Duodenal mucosa (tissue), 2 donors: ENCODE data around the gene ISG15.
"Not testable (repeated sequence)": the region's sequence is repeated elsewhere in the genome, so short reads cannot be mapped to it uniquely, and the experiment has no call there.

Experiments used
- H3K27ac ChIP-seq: one replicate; pipeline ENCODE4 v1.7.0; 2013; ENCODE audit warnings: low read depth, low read length
- H3K27me3 ChIP-seq, 2 donors: one replicate each; pipeline ENCODE4 v1.7.0; 2013; ENCODE audit warnings: low read length in 2 of 2, control low read depth in 1 of 2; ENCODE audit not compliant: insufficient read depth in 2 of 2, control insufficient read depth in 1 of 2
- H3K36me3 ChIP-seq, 2 donors: one replicate each; pipeline ENCODE4 v1.7.0; 2013; ENCODE audit warnings: low read length in 2 of 2, control low read depth in 1 of 2; ENCODE audit not compliant: insufficient read depth in 2 of 2, control insufficient read depth in 1 of 2
- H3K4me1 ChIP-seq, 2 donors: one replicate each; pipeline ENCODE4 v1.7.0; 2013; ENCODE audit warnings: low read length in 2 of 2, control low read depth in 1 of 2; ENCODE audit not compliant: insufficient read depth in 2 of 2, control insufficient read depth in 1 of 2
- H3K4me3 ChIP-seq, 2 donors: one replicate each; pipeline ENCODE4 v1.7.0; 2013; ENCODE audit warnings: low read length in 2 of 2, low read depth in 1 of 2
- H3K9ac ChIP-seq, 2 donors: one replicate each; pipeline ENCODE4 v1.7.0; 2013; ENCODE audit warnings: low read length in 2 of 2, low read depth in 1 of 2
- H3K9me3 ChIP-seq, 2 donors: one replicate each; pipeline ENCODE4 v1.7.0; 2013; ENCODE audit warnings: low read length in 2 of 2, control low read depth in 1 of 2; ENCODE audit not compliant: control insufficient read depth in 1 of 2

ISG15 gene

GRCh38 chr1:1013922-1014648 lies 788 bp downstream of the ISG15 start:
- H3K4me3 ChIP-seq, result peak overlapping the region; percentile 65 to 77
- H3K9ac ChIP-seq, result peak overlapping the region; percentile 90 to 93

GRCh38 chr1:1014799-1015681 lies 1.7 kb downstream of the ISG15 start:
- Histone ChIP-seq H3K9me3 (no peaks in the 10 kb centered on the region), H3K4me1 (peaks cover 6 to 13% of the 10 kb centered on the region in 2 donors), H3K36me3 (no peaks in the 10 kb centered on the region), H3K4me3 (no peak overlapping the region), H3K9ac (peak overlapping the region in 1 of 2 donors; percentile 90), H3K27me3 (no peaks in the 10 kb centered on the region), H3K27ac (no peak overlapping the region)

More at GRCh38 chr1:1013922-1014648, 788 bp downstream of the ISG15 start:
- peaks cover 6 to 13% of the 10 kb centered on the region in 2 donors for H3K4me1 ChIP-seq
- no peaks in the 10 kb centered on the region for H3K9me3 ChIP-seq
- H3K36me3 ChIP-seq, result no peaks in the 10 kb centered on the region
- H3K27me3 ChIP-seq, result no peaks in the 10 kb centered on the region
- peak overlapping the region; percentile 86 for H3K27ac ChIP-seq

GRCh38 chr1:1017397-1018320 lies 4.4 kb downstream of the ISG15 start:
- H3K9ac ChIP-seq, H3K27me3 ChIP-seq, H3K27ac ChIP-seq, H3K9me3 ChIP-seq, H3K36me3 ChIP-seq, H3K4me3 ChIP-seq: not testable (repeated sequence)
- peaks cover 15 to 19% of the 10 kb centered on the region in 2 donors for H3K4me1 ChIP-seq

DNA sequence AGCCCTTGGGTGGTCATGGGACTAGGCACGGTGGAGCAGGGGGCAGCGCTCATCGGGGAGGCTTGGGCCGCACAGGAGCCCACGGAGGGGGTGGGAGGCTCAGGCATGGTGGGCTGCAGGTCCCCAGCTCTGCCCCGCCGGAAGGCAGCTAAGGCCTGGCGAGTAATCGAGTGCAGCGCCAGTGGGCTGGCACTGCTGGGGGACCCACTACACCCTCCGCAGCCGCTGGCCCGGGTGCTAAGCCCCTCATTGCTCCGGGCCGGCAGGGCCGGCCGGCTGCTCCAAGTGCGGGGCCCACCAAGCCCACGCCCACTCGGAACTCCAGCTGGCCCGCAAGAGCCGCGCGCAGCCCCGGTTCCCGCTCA lies 5.0 kb downstream of the ISG15 start:
- not testable (repeated sequence) for H3K27ac ChIP-seq, H3K36me3 ChIP-seq, H3K4me3 ChIP-seq, H3K9me3 ChIP-seq, H3K27me3 ChIP-seq, H3K9ac ChIP-seq
- peaks cover 15 to 19% of the 10 kb centered on the region in 2 donors for H3K4me1 ChIP-seq

DNA sequence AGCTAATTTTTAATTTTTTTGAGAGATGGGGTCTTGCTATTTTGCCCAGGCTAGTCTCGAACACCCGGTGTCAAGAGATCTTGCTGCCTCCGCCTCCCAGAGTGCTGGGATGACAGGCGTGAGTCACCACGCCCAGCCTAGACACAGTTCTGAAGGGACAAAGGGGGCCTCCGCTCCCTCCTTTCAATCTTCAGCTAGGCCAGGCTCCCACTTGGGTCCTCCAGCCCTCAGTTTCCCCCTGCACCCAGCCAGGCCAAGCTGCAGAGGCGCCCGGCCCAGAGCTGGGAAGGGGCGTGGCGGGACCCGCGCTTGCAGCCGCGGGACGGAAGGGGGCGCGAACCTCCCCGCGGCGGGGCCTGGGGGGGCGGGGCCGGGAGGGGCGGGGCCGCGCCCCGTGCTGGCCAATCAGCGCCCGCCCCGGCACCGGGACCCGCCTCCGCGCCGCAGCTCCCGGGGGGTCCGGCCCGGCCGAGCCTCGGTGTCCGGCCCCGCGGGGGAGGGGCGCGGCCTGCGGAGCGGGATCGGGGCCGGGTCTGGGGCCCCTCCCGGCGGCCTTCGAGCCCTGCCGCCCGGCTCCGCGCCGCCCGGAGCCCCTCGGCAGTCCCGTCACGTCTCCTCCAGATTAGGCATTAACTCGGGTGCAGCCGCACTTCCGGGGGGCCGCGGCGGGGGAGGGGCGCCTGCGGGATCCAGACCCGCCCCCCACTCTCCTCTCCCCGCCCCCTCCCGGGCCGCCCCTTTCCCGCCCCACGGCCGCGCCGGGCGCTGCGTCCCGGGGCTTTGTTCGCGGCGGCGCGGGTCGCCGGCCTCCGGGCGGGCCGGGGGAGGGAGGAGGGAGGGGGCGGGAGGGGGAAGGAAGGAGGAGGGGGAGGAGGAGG lies 6.1 kb downstream of the ISG15 start:
- peaks cover 9 to 10% of the 10 kb centered on the region in 2 donors for H3K4me1 ChIP-seq
- H3K9ac ChIP-seq, result no peak overlapping the region
- H3K9me3 ChIP-seq, result no peaks in the 10 kb centered on the region
- H3K27me3 ChIP-seq, result peaks cover 0 to 4% of the 10 kb centered on the region in 2 donors
- peak overlapping the region; percentile 22 to 54 for H3K4me3 ChIP-seq
- H3K36me3 ChIP-seq, result no peaks in the 10 kb centered on the region
- H3K27ac ChIP-seq, result peak overlapping the region; percentile 56

- H3K27ac ChIP-seq, result peak within 1 kb of the TSS; percentile 56
- H3K36me3 ChIP-seq, result no peaks in the 10 kb centered on the region
- peaks cover 0 to 4% of the 10 kb centered on the region in 2 donors for H3K27me3 ChIP-seq
- no peak within 1 kb of the TSS for H3K9ac ChIP-seq
- peaks cover 7 to 9% of the 10 kb centered on the region in 2 donors for H3K4me1 ChIP-seq
- H3K4me3 ChIP-seq, result peak within 1 kb of the TSS; percentile 22 to 62
- no peaks in the 10 kb centered on the region for H3K9me3 ChIP-seq
Measured at GRCh38 chr1:1020000-1020404, 6.7 kb downstream of the ISG15 start, which contains the start of gene AGRN. Gene AGRN (plus strand): TSS chr1:1020120. CDS start chr1:1020173, 53 bp downstream.

DNA sequence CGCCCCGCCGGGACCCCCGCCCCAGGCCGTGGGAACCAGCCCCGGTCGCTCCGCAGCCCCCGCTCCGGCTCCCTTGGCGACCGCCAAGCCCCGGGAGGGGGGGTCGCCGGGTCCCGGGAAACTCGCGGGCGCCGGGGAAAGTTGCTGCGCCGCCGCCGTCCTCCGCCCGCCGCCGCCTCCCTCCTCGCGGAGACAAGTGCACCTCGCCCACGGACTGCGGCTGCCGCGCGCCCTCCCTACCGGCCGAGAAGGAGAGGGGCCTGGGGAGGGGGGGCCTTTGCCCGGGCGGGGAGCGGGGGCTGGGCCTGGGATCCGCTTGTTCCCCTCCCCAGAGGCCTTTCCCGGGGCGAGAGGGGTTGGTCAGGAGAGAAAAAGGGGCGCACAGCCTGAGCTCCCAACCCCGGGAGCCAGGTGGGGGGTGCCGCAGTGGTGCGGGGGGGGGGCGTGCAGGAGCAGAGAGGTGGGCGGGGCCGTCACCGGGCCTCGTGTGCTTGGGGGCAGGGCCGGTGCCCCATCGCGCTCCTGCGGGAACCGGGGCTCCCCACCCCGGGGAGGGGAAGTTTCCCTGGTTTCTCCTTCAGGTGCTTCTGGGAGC lies 7.2 kb downstream of the ISG15 start:
- Histone ChIP-seq H3K9ac (no peak overlapping the region), H3K9me3 (no peaks in the 10 kb centered on the region), H3K4me3 (peak overlapping the region in 1 of 2 donors; percentile 62), H3K36me3 (no peaks in the 10 kb centered on the region), H3K27ac (no peak overlapping the region), H3K4me1 (peaks cover 7 to 9% of the 10 kb centered on the region in 2 donors), H3K27me3 (peaks cover 0 to 4% of the 10 kb centered on the region in 2 donors)

- H3K4me1 ChIP-seq, result peaks cover 7 to 9% of the 10 kb centered on the region in 2 donors
Measured at GRCh38 chr1:1021010-1021919, 8.0 kb downstream of the ISG15 start.

More at GRCh38 chr1:1021010-1021919, 8.0 kb downstream of the ISG15 start:
- H3K4me3 ChIP-seq, result peak overlapping the region in 1 of 2 donors; percentile 45
- peaks cover 0 to 4% of the 10 kb centered on the region in 2 donors for H3K27me3 ChIP-seq
- H3K9ac ChIP-seq, result no peak overlapping the region
- H3K27ac ChIP-seq, result no peak overlapping the region
- H3K9me3 ChIP-seq, result no peaks in the 10 kb centered on the region
- no peaks in the 10 kb centered on the region for H3K36me3 ChIP-seq
